Limb (tissue), 2 donors: ENCODE data around the gene NUDT4.
A peak's percentile ranks its signal among the peaks of the same experiment; 100 is the strongest.
"Not testable (repeated sequence)": the region's sequence is repeated elsewhere in the genome, so short reads cannot be mapped to it uniquely, and the experiment has no call there.

Experiments used
- DNase-seq, 2 donors: peaks; one replicate each; pipeline ENCODE4 v3.0.0-alpha.2; 2016; ENCODE audit errors: extremely low spot score in 2 of 2

Gene NUDT4

GRCh38 chr12:93399183-93399863 is 21.6 kb downstream of the NUDT4 start:
- not testable (repeated sequence) for DNase-seq

DNA sequence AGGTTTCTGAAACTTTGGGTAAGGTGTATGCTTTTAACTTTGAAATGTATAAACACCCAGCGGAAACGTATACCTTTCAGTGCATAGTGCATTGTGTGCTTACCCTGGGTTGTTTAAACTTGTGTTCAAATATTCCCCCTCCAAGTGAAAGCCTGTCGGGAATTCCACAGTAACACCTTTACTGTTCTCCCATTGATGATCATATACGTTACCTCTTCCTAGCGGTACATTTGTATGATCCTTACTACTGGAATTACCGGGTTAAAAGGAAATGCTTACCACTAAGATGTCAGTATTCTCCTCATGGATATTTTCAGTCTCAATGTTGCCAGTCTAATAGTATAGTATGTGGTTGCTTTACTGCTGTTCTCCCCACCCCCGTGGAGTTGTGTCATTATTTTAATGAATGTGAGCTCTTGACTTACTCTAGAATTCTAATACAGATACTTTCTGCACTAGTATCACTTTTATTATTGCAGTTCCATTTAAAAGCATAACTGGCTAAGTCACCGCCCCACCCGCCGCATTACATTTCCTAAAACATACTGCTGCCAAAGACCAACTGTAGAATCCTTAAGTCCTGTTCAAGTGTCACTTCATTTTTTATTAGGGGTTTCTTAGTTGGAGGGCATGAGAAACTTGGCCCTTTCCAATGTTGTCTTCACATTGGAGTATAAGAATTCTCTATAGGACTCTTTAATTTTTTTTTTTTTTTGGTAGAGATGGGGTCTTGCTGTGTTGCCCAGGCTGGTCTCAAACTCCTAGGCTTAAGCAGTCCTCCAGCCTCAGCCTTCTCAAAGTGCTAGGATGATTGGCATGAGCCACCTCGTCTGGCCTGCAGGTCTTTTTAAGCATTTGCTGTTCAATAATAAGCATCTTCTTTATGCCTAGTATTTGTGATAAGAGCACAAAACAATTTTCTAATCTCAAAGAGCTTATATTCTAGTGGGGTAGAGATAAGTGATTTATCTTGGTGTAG is 24.9 kb downstream of the NUDT4 start:
- no peak for DNase-seq

GRCh38 chr12:93403988-93404803 is 26.5 kb downstream of the NUDT4 start:
- DNase-seq = no peak

DNA sequence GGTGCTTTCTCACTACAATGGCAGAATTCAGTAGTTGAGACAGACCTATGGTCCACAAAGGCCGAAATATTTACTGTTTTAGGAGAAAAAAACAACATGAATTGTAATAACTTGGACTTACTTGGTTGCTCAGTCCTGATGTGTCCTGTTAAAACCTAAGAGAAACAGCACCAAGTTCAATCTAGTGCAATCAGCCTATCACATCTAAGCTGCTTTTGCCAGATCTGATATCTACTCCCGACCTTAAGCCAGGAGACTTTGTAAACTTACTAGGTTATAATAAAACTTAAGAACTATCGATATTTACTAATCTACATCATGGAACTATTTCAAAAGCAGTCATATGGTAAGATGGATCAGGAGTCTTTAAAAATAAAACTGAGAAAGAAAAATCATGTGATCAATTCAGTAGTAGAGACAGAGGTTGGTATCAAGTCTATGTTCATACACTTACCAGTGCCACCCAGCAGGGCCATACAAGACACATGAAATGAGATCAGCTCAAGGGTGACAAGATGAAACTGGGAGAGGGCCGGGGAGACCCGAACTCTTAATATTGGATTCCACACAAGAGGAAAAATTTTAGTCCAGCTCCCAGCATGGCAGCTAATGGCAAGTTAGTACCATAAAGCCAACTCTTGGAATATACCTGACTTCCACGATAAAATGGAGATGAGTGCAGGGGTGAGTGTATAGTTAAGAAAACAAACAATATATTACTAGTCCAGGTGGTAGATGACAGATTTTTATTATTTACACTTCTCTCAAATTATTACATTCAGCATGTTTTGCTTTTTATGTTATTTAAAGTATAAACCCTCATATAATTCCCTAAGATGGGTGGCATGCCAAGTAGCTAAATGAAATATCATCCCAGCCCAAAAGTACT is 27.5 kb downstream of the NUDT4 start:
- no peak for DNase-seq

DNA sequence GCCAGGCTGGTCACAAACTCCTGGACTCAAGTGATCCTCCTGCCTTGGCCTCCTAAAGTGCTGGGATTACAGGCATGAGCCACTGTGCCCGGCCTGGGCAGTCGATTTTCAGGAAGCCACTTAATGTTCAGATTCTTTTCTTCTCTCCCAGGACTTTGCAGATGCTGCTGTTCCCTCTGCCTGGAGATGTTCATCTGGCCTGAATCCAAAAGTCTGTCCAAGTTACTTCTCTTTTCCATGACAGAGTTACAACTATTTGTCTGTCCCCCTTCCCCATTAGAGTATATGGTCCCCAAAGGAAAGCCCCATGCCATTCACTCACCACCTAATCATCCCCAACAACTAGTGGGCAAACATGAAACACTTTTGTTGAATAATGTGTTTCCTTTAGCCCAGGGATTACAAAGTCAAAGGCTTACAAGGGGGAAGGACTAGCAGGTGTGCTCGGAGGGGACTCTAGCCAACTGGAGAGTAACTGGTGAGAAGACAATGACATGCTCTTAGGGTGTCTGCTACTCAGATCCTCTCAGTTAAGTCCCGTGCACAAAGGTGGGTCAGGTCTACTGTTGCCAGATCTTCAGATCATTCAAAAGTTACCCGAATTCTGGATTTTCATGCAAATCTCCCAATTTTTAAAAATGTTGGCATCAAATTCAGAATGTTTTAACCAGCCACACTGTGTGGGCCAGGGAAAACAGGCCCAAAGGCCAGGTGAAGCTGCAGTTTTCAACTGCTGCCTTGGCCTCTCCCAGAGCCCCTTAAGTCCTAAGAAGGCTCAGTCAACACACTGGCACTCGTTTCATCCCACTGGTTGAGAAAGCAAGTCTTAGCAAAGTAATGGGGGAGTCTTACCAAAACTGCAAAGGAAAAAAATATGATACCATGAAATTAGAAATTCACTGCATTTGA is 29.6 kb downstream of the NUDT4 start:
- no peak for DNase-seq

DNA sequence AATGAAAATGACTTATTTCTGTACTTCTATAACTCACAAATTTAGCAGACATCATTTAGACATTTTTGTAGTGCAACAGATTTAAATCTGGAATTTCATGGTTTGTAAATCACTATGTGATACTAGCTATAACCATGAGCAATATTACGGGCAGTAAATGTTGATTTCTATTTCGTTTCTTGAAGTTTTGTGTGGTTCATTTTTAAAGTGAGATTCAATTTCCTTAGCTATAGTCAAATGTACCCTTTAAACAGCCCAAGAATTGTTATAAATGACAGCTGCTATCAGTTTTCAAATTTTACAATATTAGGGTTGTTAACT is 30.2 kb downstream of the NUDT4 start:
- no peak for DNase-seq

DNA sequence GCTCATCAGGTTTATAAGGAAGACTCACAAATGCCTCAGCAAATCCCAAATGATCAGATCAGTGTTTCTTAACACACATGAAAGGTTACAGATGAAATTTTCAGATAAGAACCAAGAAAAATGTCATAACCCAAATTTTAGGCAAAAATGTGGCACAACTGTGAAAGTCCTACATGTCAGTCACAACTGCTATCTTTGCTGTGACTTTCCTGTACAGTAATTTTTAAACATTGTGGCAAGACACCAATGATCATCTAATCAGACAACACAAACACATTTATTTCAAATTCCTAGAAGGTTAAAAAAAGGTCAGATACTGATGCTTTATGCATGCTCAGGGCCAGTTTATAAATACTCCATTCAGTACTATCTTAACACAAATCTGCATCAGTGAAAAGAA is 31.1 kb downstream of the NUDT4 start:
- DNase-seq = no peak

DNA sequence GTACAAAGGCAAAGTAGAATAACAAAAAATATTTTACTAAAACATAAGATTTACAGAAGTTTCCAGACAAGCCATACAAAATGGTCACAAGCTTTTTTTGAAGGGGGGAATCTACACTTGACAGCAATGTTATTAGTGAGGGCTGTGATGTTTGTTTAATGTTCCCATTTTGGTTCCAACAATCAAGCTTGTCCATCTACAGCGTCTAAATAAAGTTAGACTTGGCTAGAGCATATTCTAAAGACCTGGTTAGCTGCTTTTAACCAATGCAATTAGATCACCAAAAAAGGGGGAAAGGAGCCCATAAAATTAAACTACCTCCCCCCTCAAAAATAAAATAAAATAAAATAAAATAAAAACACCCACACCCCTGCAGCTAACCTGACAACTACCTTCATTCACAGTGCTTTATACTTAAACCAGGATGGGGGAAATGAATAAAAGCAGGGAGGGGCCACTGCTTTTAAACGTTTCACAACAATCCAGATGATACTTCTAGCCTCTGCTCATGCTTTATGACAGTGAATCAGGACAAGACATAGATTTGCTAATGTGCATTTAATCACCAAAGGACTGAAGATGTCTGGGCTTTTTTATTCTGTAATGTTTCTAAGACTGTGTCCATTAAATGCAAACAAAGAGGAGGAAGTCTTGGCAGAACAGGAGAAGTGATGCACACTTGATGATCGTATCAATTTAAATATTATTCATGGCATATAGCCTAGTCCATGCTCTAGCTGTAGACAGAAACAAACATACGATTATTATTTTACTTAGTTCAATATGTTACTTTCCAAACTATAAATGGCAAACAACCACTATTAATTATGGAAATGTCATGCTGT is 31.8 kb downstream of the NUDT4 start:
- DNase-seq = not testable (repeated sequence)

GRCh38 chr12:93411060-93411459 is 33.3 kb downstream of the NUDT4 start:
- not testable (repeated sequence) for DNase-seq

DNA sequence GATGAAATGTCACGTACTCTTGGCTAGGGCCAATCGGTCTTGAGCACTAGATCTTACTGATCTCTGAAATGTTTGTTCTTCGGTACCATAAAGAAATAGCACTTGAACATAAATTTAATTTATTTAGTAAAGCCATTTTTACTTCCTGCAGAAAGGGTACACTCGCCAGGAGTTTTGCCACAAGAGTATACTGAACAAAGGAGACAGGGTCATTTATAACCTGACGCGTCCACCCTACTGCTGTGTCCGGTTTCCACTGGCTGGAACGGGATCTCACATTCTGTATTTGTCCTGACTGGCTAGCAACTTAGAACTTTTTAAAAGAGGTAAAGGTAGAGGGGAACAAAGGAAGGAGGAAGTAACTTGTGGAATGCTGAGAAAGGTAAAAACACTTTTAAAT is 34.7 kb downstream of the NUDT4 start:
- not testable (repeated sequence) for DNase-seq

- no peak for DNase-seq
Measured at GRCh38 chr12:93413064-93413463, 35.3 kb downstream of the NUDT4 start.

GRCh38 chr12:93415723-93416464 is 38.2 kb downstream of the NUDT4 start:
- DNase-seq = no peak

DNA sequence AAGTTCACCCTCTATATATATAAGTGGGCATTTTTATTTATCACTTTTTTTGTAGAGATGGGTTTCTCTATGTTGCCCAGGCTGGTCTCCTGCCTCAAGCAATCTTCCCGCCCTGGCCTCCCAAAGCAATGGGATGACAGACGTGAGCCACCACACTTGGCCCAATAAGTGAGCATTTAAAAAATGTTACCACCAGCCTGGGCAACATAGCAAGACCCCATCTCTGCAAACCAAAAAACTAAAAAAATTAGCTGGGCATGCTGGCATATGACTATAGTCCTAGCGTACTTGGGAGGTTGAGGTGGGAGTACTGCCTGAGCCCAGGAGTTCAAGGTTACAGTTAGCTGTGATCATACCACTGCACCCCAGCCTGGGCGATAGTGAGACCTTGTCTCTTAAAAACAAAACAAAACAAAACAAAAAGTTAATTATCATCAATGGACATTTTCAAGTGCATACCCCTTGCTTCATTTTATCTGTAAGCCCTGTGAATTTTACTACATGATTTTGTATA is 40.3 kb downstream of the NUDT4 start:
- DNase-seq = no peak

GRCh38 chr12:93419388-93420034 is 41.8 kb downstream of the NUDT4 start:
- peak in 1 of 2 donors; percentile 77 for DNase-seq

DNA sequence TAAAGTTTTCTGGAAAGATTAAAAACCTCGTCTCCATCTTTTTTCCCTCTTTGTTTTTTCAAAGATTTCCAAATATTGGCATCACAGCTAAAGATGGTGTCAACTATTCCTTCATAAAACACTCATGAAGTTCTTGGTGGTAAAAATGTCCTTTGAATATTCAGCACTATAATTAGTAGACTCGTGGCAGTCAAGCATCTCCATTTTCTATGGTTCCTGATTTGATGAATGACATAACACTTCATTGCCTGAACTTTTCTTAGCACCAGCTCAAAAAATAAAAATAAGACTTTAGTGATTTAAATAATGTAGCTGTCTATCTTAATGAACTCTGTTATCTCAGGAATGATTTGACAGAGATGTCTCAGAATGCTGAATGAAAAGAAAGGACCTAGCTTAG is 44.3 kb downstream of the NUDT4 start:
- DNase-seq = no peak

DNA sequence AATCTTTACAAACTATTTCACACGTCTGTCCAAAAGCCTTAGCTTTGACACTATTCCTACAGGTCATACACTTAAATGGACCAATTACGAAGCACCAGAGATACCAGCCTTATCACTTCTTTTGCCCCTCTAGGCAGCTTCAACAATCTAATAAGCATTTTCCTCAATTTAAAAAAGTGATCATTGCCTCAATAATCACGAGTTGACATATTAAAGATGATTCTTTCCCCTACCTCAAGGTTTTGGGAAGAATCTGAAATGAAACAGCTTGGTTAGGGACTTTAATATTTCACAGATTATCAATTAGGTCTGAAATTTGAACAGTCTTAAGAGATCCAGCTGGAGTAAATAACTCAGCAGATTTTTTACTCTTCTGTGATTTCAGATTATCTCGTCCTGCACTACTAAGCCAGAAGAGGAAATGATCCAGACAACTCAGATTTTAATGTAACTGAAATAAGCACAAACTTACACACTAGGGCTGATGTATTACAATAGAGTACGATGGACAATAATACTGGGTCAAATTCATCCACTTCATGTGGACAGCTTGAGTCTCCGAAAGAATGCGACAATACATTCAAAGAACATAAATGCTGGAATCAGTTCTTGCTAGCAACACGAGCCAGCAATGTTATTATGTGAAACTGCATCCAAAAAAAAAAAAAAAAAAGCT is 48.1 kb downstream of the NUDT4 start:
- DNase-seq = peak in 1 of 2 donors; percentile 20

GRCh38 chr12:93426412-93426805 is 48.7 kb downstream of the NUDT4 start:
- no peak for DNase-seq
